ENCODE measurements around the gene BDNF.

DNA sequence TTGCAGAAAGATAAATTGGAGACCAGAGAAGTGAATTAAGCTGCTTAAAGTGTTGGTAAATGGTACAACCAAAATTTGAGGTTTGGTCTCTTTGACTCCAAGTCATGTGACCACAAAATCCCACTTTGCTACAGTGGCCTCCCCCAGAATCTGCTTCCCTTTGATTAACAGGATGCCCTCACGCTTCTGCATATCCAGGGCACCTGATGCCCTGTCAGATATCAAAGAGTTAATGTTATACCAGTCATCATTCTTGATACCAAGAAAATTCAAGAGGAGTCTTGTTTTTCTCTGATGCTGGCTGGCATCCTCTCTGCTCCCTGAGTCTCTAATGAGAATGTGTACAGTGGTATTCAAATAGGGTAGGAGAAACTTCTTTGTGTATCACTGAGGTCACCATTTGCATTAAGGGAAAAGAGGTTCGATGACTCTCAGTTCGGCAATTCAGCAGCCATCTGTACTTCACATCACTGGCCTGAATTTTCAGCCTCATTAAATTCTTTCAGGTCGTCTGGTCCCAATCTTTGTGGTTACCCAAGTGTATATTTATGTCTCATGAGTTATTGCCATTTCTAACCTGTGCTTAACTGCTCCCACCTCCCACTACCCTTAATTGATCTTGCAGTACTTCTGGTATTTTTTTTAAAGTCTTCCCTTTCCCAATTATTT lies 73.9 kb downstream of the BDNF start:
- no peak for TF ChIP-seq CTCF (IDR thresholded peaks at IDR 0.05; ENCODE audit: poor library complexity)
- TF ChIP-seq EZH2phosphoT487 (IDR thresholded peaks at IDR 0.05; ENCODE audit: low read depth, severe bottlenecking, unreplicated experiment) = no peak
- no peak for TF ChIP-seq EZH2 (IDR thresholded peaks at IDR 0.05; ENCODE audit: borderline replicate concordance)

Data from hepatocyte (in vitro differentiated cells).